Activated CD4-positive, alpha-beta memory T cell treated with anti-CD3 and anti-CD28 coated beads for 36 hours (primary cell): Measurements from ENCODE around the gene RNF166. TPM values are rescaled to one million over a fixed set of nuclear protein-coding genes. Genes with fewer than 3 reads are reported as not detected.
"Not testable (repeated sequence)": the region's sequence is repeated elsewhere in the genome, so short reads cannot be mapped to it uniquely, and the experiment has no call there.

Experiments used
- CTCF ChIA-PET: fragments of 350-600 bp; sonication (Branson Sonifier 250); formaldehyde crosslinking; loops from one replicate; lab custom pipeline; 2021; ENCODE audit warnings: antibody characterized with exemption, inconsistent platforms; lab: Charles Lee
- POLR2A ChIA-PET: fragments of 350-600 bp; sonication (Branson Sonifier 250); formaldehyde crosslinking; loops from one replicate; lab custom pipeline; 2021; ENCODE audit warnings: antibody characterized with exemption; lab: Charles Lee
- DNase-seq: peaks from one replicate; pipeline ENCODE4 v3.0.0-alpha.2; 2020
- H3K27ac Mint-ChIP-seq: one replicate; pipeline ENCODE4 v1.8.0; 2021; ENCODE audit warnings: mixed read lengths
- H3K27me3 Mint-ChIP-seq: one replicate; pipeline ENCODE4 v1.8.0; 2021; ENCODE audit warnings: mixed read lengths
- H3K36me3 Mint-ChIP-seq: one replicate; pipeline ENCODE4 v1.8.0; 2021; ENCODE audit warnings: mixed read lengths
- H3K4me1 Mint-ChIP-seq: one replicate; pipeline ENCODE4 v1.8.0; 2021; ENCODE audit warnings: low read depth, mixed read lengths
- H3K4me3 Mint-ChIP-seq: one replicate; pipeline ENCODE4 v1.8.0; 2021; ENCODE audit warnings: mild to moderate bottlenecking, mixed read lengths
- H3K9me3 Mint-ChIP-seq: one replicate; pipeline ENCODE4 v1.8.0; 2021; ENCODE audit warnings: mixed read lengths
- intact Hi-C: fragments of 100-400 bp; cut with micrococcal nuclease; formaldehyde crosslinking; loops from one replicate; pipeline ENCODE4 v1.15.1; 2023
- total RNA-seq, 2 experiments: library from RNA; stranded (reverse); gene quantifications; one replicate each; pipeline ENCODE4 v1.2.3, GENCODE V29; 2021

RNF166 gene
- total RNA-seq, 2 experiments from 2014 or later: 46.4 to 55.6 TPM

GRCh38 chr16:88676502-88677242 lies 29.5 kb downstream of the RNF166 start:
- Mint-ChIP-seq H3K9me3 (no peaks in the 10 kb centered on the region), H3K27me3 (no peaks in the 10 kb centered on the region), H3K36me3 (peaks cover 5% of the 10 kb centered on the region), H3K4me1 (peaks cover 12% of the 10 kb centered on the region), H3K4me3 (no peak overlapping the region), H3K27ac (no peak overlapping the region)
- POLR2A ChIA-PET: no interaction called here
- DNase-seq: no peak
- CTCF ChIA-PET: interaction anchor here (1.0 kb wide), 1 partner anchor 15 kb away, joined by 3 read pairs; no protein-coding TSS in a partner anchor
- intact Hi-C loops: no loop called here

GRCh38 chr16:88673716-88674379 lies 32.4 kb downstream of the RNF166 start:
- Mint-ChIP-seq H3K27me3 (no peaks in the 10 kb centered on the region), H3K36me3 (peaks cover 3% of the 10 kb centered on the region), H3K9me3 (no peaks in the 10 kb centered on the region), H3K27ac (no peak overlapping the region), H3K4me3 (no peak overlapping the region), H3K4me1 (no peaks in the 10 kb centered on the region)
- ChIA-PET POLR2A (no interaction called here), CTCF (no interaction called here)
- intact Hi-C loops: no loop called here
- DNase-seq: no peak

- no peak for DNase-seq
- intact Hi-C loops: no loop called here
- H3K36me3 Mint-ChIP-seq: peaks cover 5% of the 10 kb centered on the region
- no peak overlapping the region for H3K27ac Mint-ChIP-seq
- no peaks in the 10 kb centered on the region for H3K9me3 Mint-ChIP-seq
- no peaks in the 10 kb centered on the region for H3K27me3 Mint-ChIP-seq
- ChIA-PET POLR2A (no interaction called here), CTCF (interaction anchor here (0.7 to 1.4 kb wide), 3 partner anchors 7 to 65 kb away, joined by 3 read pairs; no protein-coding TSS in a partner anchor)
- no peaks in the 10 kb centered on the region for H3K4me1 Mint-ChIP-seq
- no peak overlapping the region for H3K4me3 Mint-ChIP-seq
Measured at GRCh38 chr16:88672776-88673175, 33.4 kb downstream of the RNF166 start.

- ChIA-PET CTCF (interaction anchor here (0.9 to 1.4 kb wide), 2 partner anchors 8 to 66 kb away, joined by 3 read pairs; no protein-coding TSS in a partner anchor), POLR2A (no interaction called here)
- Mint-ChIP-seq H3K27me3 (no peaks in the 10 kb centered on the region), H3K4me3 (no peak overlapping the region), H3K36me3 (peaks cover 6% of the 10 kb centered on the region), H3K27ac (no peak overlapping the region), H3K4me1 (no peaks in the 10 kb centered on the region), H3K9me3 (no peaks in the 10 kb centered on the region)
- no peak for DNase-seq
- intact Hi-C loops: no loop called here
Measured at GRCh38 chr16:88671806-88672205, 34.4 kb downstream of the RNF166 start.

- H3K4me1 Mint-ChIP-seq: peaks cover 2% of the 10 kb centered on the region
- no peak overlapping the region for H3K27ac Mint-ChIP-seq
- H3K4me3 Mint-ChIP-seq: no peak overlapping the region
- intact Hi-C loops: no loop called here
- no peaks in the 10 kb centered on the region for H3K27me3 Mint-ChIP-seq
- ChIA-PET CTCF (interaction anchor here (1.2 kb wide), 1 partner anchor 11 kb away, joined by 4 read pairs; no protein-coding TSS in a partner anchor), POLR2A (interaction anchor here (0.7 kb wide), 1 partner anchor 355 kb away, joined by 3 read pairs; no protein-coding TSS in a partner anchor)
- no peak for DNase-seq
- no peaks in the 10 kb centered on the region for H3K9me3 Mint-ChIP-seq
- peaks cover 6% of the 10 kb centered on the region for H3K36me3 Mint-ChIP-seq
Measured at GRCh38 chr16:88669980-88670379, 36.2 kb downstream of the RNF166 start.

GRCh38 chr16:88669493-88669892 lies 36.7 kb downstream of the RNF166 start:
- CTCF ChIA-PET: interaction anchor here (1.2 kb wide), 1 partner anchor 11 kb away, joined by 4 read pairs; no protein-coding TSS in a partner anchor
- not testable (repeated sequence) for H3K4me3 Mint-ChIP-seq, DNase-seq

GRCh38 chr16:88667461-88667860 lies 38.7 kb downstream of the RNF166 start:
- Mint-ChIP-seq H3K27ac (no peak overlapping the region), H3K36me3 (peaks cover 4% of the 10 kb centered on the region), H3K4me1 (peaks cover 6% of the 10 kb centered on the region), H3K27me3 (no peaks in the 10 kb centered on the region), H3K9me3 (no peaks in the 10 kb centered on the region), H3K4me3 (no peak overlapping the region)
- ChIA-PET POLR2A (no interaction called here), CTCF (no interaction called here)
- intact Hi-C loops: no loop called here
- no peak for DNase-seq

More at GRCh38 chr16:88669493-88669892, 36.7 kb downstream of the RNF166 start:
- H3K4me1 Mint-ChIP-seq, H3K27me3 Mint-ChIP-seq, H3K36me3 Mint-ChIP-seq, H3K9me3 Mint-ChIP-seq, intact Hi-C loops, POLR2A ChIA-PET, H3K27ac Mint-ChIP-seq: not testable (repeated sequence)

GRCh38 chr16:88665570-88665969 lies 40.6 kb downstream of the RNF166 start:
- peaks cover 17% of the 10 kb centered on the region for H3K4me1 Mint-ChIP-seq
- H3K36me3 Mint-ChIP-seq: peaks cover 4% of the 10 kb centered on the region
- intact Hi-C loops: no loop called here
- no peak overlapping the region for H3K27ac Mint-ChIP-seq
- ChIA-PET POLR2A (interaction anchor here (1.3 kb wide), 1 partner anchor 21 kb away, joined by 4 read pairs; the partner anchor contains the start of gene SNAI3), CTCF (interaction anchor here (1.0 to 1.4 kb wide), 4 partner anchors 16 to 32 kb away, joined by 3 to 4 read pairs (median 4); partner anchors contain the start of gene SNAI3)
- no peak for DNase-seq
- no peaks in the 10 kb centered on the region for H3K9me3 Mint-ChIP-seq
- H3K4me3 Mint-ChIP-seq: no peak overlapping the region
- no peaks in the 10 kb centered on the region for H3K27me3 Mint-ChIP-seq

- ChIA-PET CTCF (interaction anchor here (1.0 to 1.4 kb wide), 4 partner anchors 16 to 32 kb away, joined by 3 to 4 read pairs (median 4); partner anchors contain the start of gene SNAI3), POLR2A (interaction anchor here (1.3 kb wide), 1 partner anchor 22 kb away, joined by 4 read pairs; the partner anchor contains the start of gene SNAI3)
- H3K9me3 Mint-ChIP-seq: no peaks in the 10 kb centered on the region
- intact Hi-C loops: no loop called here
- no peak overlapping the region for H3K27ac Mint-ChIP-seq
- H3K36me3 Mint-ChIP-seq: peaks cover 4% of the 10 kb centered on the region
- H3K4me1 Mint-ChIP-seq: peaks cover 17% of the 10 kb centered on the region
- H3K27me3 Mint-ChIP-seq: no peaks in the 10 kb centered on the region
- peak overlapping the region; percentile 47 for H3K4me3 Mint-ChIP-seq
- DNase-seq: no peak
Measured at GRCh38 chr16:88665148-88665547, 41.1 kb downstream of the RNF166 start.

GRCh38 chr16:88662843-88663606 lies 43.2 kb downstream of the RNF166 start, which contains the start of gene MVD:
Gene MVD, minus strand, starts transcription at chr16:88663091. Its CDS starts 11 bp downstream, at chr16:88663080.
- DNase-seq: peak; percentile 98
- ChIA-PET POLR2A (interaction anchor here (1.0 to 3.2 kb wide), 3 partner anchors 24 to 92 kb away, joined by 4 to 9 read pairs (median 5); partner anchors contain the start of gene ZC3H18), CTCF (interaction anchor here (1.0 kb wide), 1 partner anchor 43 kb away, joined by 3 read pairs; no protein-coding TSS in a partner anchor)
- H3K9me3 Mint-ChIP-seq: no peaks in the 10 kb centered on the region
- H3K36me3 Mint-ChIP-seq: peaks cover 4% of the 10 kb centered on the region
- H3K27me3 Mint-ChIP-seq: no peaks in the 10 kb centered on the region
- peaks cover 17% of the 10 kb centered on the region for H3K4me1 Mint-ChIP-seq
- peak within 1 kb of the TSS; percentile 91 for H3K4me3 Mint-ChIP-seq
- peak within 1 kb of the TSS; percentile 86 for H3K27ac Mint-ChIP-seq
- intact Hi-C loops: loop anchor here (1.0 kb wide), 3 partner anchors 12 to 93 kb away; partner anchors contain the start of genes CYBA, SNAI3 and ZC3H18

- peak; percentile 45 for DNase-seq
- Mint-ChIP-seq H3K27me3 (no peaks in the 10 kb centered on the region), H3K4me3 (peak overlapping the region; percentile 91), H3K4me1 (peaks cover 17% of the 10 kb centered on the region), H3K9me3 (no peaks in the 10 kb centered on the region), H3K36me3 (peaks cover 2% of the 10 kb centered on the region), H3K27ac (peak overlapping the region; percentile 83)
- intact Hi-C loops: no loop called here
- ChIA-PET POLR2A (interaction anchor here (1.0 to 3.2 kb wide), 3 partner anchors 25 to 92 kb away, joined by 4 to 9 read pairs (median 5); partner anchors contain the start of gene ZC3H18), CTCF (no interaction called here)
Measured at GRCh38 chr16:88662222-88662842, 43.9 kb downstream of the RNF166 start.
